GM18499 (cell line): Measurements from ENCODE around the gene P2RY13.
A peak's percentile ranks its signal among the peaks of the same experiment; 100 is the strongest.

Experiments used
- ATAC-seq: cut with Tn5 transposase; IDR thresholded peaks from one replicate; pipeline ENCODE4 v1.9.1; 2021; ENCODE audit warnings: moderate number of reproducible peaks; ENCODE audit not compliant: insufficient read depth, unreplicated experiment

Gene P2RY13

GRCh38 chr3:151299006-151299405 lies 30.3 kb downstream of the P2RY13 start:
- no peak for ATAC-seq

GRCh38 chr3:151297429-151297828 lies 31.9 kb downstream of the P2RY13 start:
- ATAC-seq: no peak

- ATAC-seq: no peak
These were observed 33.1 kb downstream of the P2RY13 start for GRCh38 chr3:151296226-151296625.

GRCh38 chr3:151293127-151293526 lies 36.2 kb downstream of the P2RY13 start:
- ATAC-seq: no peak

GRCh38 chr3:151290673-151291072 lies 38.7 kb downstream of the P2RY13 start:
- ATAC-seq: no peak

GRCh38 chr3:151289445-151289844 lies 39.9 kb downstream of the P2RY13 start:
- no peak for ATAC-seq

GRCh38 chr3:151285940-151286339 lies 43.4 kb downstream of the P2RY13 start:
- no peak for ATAC-seq

- no peak for ATAC-seq
These were observed 45.4 kb downstream of the P2RY13 start for GRCh38 chr3:151283907-151284461.

GRCh38 chr3:151283387-151283786 lies 46.0 kb downstream of the P2RY13 start:
- ATAC-seq: no peak

- ATAC-seq: peak; percentile 49
These were observed 46.4 kb downstream of the P2RY13 start for GRCh38 chr3:151282921-151283320.

- no peak for ATAC-seq
These were observed 47.6 kb downstream of the P2RY13 start for GRCh38 chr3:151281671-151282324.

- no peak for ATAC-seq
These were observed 51.1 kb downstream of the P2RY13 start, which contains the start of gene P2RY14 for GRCh38 chr3:151278230-151278629. Gene P2RY14 (minus strand): TSS chr3:151278542. CDS start chr3:151214316, 64,226 bp downstream.

GRCh38 chr3:151276687-151277042 lies 52.7 kb downstream of the P2RY13 start:
- no peak for ATAC-seq
